Endothelial cell of umbilical vein (primary cell): ENCODE data around the gene PTPRT.

Experiments
- CTCF ChIP-seq, 2 donors: IDR thresholded peaks; 1 replicate in 1 of 2; 2 replicates in 1 of 2; pipeline ENCODE4 v1.5.1; 2011; ENCODE audit warnings: low read length in 2 of 2, mild to moderate bottlenecking in 2 of 2, moderate library complexity in 2 of 2, control low read depth in 1 of 2, inconsistent platforms in 1 of 2, low read depth in 1 of 2; ENCODE audit not compliant: insufficient read depth in 1 of 2; ENCODE audit errors: extremely low read depth in 1 of 2
- MYC ChIP-seq: IDR thresholded peaks from one replicate; pipeline ENCODE4 v1.6.1; 2011; ENCODE audit warnings: mild to moderate bottlenecking, low read depth, low read length
- POLR2AphosphoS5 ChIP-seq: IDR thresholded peaks from 2 replicates; pipeline ENCODE4 v1.6.1; 2012; ENCODE audit warnings: low read depth, mild to moderate bottlenecking, control low read depth, low read length, moderate library complexity; ENCODE audit not compliant: insufficient read depth

- no peak for TF ChIP-seq POLR2AphosphoS5
- TF ChIP-seq CTCF (IDR thresholded peaks at IDR 0.05; ENCODE audit: extremely low read depth in 1 of 2, insufficient read depth in 1 of 2, low read depth in 1 of 2, low read length in 2 of 2), result no peak
- no peak for TF ChIP-seq MYC
These were observed 8.9 kb upstream of the PTPRT start for GRCh38 chr20:43198607-43199006.
